Measurements from ENCODE around the gene RAB4A.

The RAB4A gene

DNA sequence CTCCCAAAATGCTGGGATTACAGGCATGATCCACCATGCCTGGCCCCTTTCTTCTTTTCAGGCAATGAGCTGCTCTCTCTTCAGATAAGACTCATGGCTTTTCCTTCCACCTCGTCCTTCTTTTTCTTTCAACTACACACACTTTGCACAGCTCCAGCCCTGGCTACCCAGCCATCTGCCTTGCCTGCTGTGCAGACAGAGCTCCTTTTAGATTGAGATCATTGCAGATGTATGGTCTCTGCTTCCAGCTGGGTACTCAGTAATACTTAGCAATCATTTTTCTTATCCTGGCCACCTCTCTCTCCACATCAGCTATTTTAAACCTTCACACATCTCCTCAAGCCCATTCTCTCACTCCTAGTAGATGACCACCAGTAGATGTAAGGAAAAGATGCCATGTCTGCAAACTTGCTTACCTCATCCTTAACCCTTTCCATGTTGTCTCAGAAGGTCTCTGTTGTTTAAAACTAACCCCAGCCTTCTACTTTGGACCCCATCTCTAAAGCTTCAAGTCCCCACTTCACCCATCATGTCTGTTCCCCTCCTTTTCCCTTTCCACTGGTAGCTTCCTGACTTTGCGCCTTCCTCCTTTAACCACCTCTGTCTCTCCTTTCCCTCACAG, 7.3 kb downstream of the RAB4A start:
- no peak for TF ChIP-seq FOXM1 (IDR thresholded peaks at IDR 0.05; ENCODE audit: borderline replicate concordance, low read depth)

DNA sequence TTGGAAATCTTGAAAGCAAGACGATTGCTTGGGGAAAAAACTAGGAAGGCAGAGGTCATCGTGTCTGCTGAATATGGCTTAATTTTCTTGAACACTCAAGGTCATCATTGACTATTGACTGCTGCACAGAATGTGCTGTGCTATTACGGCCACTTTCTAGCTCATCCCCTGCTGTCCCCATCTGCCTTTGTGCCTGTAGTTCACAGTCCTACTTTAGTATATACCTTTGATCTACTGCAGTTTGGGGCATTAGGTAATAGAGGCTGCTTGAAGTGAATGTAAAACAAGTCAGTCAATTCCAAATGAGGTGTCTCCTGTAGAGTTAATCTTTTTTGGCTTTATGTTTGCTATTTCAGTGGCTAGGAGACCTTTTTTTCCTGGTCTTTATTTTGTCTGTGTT, 8.3 kb downstream of the RAB4A start:
- TF ChIP-seq TAF1 (IDR thresholded peaks at IDR 0.05; ENCODE audit: low read depth) (no peak), RAD21 (IDR thresholded peaks at IDR 0.05; ENCODE audit: low read depth) (no peak), TCF12 (IDR thresholded peaks at IDR 0.05; ENCODE audit: low read depth) (no peak), EP300 (IDR thresholded peaks at IDR 0.05; ENCODE audit: borderline replicate concordance) (no peak), MAX (IDR thresholded peaks at IDR 0.05) (no peak), EGR1 (IDR thresholded peaks at IDR 0.05) (no peak), FOXM1 (IDR thresholded peaks at IDR 0.05; ENCODE audit: borderline replicate concordance, low read depth) (no peak), USF1 (IDR thresholded peaks at IDR 0.05) (no peak), TEAD4 (IDR thresholded peaks at IDR 0.05) (no peak), CEBPB (IDR thresholded peaks at IDR 0.05) (no peak)
- TF ChIP-seq, protein P1, sequence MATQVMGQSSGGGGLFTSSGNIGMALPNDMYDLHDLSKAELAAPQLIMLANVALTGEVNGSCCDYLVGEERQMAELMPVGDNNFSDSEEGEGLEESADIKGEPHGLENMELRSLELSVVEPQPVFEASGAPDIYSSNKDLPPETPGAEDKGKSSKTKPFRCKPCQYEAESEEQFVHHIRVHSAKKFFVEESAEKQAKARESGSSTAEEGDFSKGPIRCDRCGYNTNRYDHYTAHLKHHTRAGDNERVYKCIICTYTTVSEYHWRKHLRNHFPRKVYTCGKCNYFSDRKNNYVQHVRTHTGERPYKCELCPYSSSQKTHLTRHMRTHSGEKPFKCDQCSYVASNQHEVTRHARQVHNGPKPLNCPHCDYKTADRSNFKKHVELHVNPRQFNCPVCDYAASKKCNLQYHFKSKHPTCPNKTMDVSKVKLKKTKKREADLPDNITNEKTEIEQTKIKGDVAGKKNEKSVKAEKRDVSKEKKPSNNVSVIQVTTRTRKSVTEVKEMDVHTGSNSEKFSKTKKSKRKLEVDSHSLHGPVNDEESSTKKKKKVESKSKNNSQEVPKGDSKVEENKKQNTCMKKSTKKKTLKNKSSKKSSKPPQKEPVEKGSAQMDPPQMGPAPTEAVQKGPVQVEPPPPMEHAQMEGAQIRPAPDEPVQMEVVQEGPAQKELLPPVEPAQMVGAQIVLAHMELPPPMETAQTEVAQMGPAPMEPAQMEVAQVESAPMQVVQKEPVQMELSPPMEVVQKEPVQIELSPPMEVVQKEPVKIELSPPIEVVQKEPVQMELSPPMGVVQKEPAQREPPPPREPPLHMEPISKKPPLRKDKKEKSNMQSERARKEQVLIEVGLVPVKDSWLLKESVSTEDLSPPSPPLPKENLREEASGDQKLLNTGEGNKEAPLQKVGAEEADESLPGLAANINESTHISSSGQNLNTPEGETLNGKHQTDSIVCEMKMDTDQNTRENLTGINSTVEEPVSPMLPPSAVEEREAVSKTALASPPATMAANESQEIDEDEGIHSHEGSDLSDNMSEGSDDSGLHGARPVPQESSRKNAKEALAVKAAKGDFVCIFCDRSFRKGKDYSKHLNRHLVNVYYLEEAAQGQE (IDR thresholded peaks at IDR 0.05; ENCODE audit: low read depth), result no peak

- TF ChIP-seq YY1 (IDR thresholded peaks at IDR 0.05; ENCODE audit: low read depth) (no peak), TCF12 (IDR thresholded peaks at IDR 0.05; ENCODE audit: low read depth) (no peak), MAX (IDR thresholded peaks at IDR 0.05) (no peak), EP300 (IDR thresholded peaks at IDR 0.05; ENCODE audit: borderline replicate concordance) (no peak), ZBTB7A (IDR thresholded peaks at IDR 0.05; ENCODE audit: low read depth) (no peak), TAF1 (IDR thresholded peaks at IDR 0.05; ENCODE audit: low read depth) (no peak), TEAD4 (IDR thresholded peaks at IDR 0.05) (no peak), FOXM1 (IDR thresholded peaks at IDR 0.05; ENCODE audit: borderline replicate concordance, low read depth) (no peak), USF1 (IDR thresholded peaks at IDR 0.05) (no peak), CREB1 (IDR thresholded peaks at IDR 0.05; ENCODE audit: low read depth) (no peak), NFIC (IDR thresholded peaks at IDR 0.05) (no peak)
- TF ChIP-seq, protein P1 (IDR thresholded peaks at IDR 0.05; ENCODE audit: low read depth), result no peak
These were observed 9.3 kb downstream of the RAB4A start for GRCh38 chr1:229280037-229280828.

- no peak for TF ChIP-seq CREB1 (IDR thresholded peaks at IDR 0.05; ENCODE audit: low read depth)
- no peak for TF ChIP-seq CEBPB (IDR thresholded peaks at IDR 0.05)
- TF ChIP-seq ZBTB7A (IDR thresholded peaks at IDR 0.05; ENCODE audit: low read depth), result no peak
- no peak for TF ChIP-seq TEAD4 (IDR thresholded peaks at IDR 0.05)
These were observed 10.0 kb downstream of the RAB4A start for GRCh38 chr1:229280921-229281320.

DNA sequence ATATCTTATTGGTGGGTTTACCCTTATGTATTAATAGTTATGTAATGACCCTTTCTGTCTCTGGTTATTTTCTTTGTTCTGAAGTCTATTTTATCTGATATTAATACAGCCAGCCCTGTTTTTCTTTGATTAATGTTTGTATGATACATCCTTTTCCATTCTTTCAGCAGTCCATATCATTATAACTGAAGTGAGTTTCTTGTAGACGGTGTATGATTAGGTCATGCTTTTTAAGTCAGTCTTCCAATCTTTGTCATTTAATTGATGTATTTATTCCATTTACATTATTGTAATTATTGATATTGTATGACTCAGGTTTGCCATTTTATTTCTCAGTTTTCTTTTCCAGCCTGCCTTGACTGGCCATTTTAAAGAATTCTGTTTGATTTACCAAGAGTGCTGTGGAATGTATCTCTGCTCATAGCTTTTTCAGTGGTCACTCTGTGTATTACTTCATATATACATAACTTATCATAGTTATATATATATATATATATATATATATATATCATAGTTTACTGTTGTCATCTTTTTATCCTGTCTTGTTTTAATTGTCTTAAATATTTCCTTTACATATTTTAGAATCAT, 10.5 kb downstream of the RAB4A start:
- no peak for TF ChIP-seq TEAD4 (IDR thresholded peaks at IDR 0.05)
- no peak for TF ChIP-seq RAD21 (IDR thresholded peaks at IDR 0.05; ENCODE audit: low read depth)
- TF ChIP-seq NFIC (IDR thresholded peaks at IDR 0.05), result no peak
- no peak for TF ChIP-seq EP300 (IDR thresholded peaks at IDR 0.05; ENCODE audit: borderline replicate concordance)
- TF ChIP-seq, protein P1 (IDR thresholded peaks at IDR 0.05; ENCODE audit: low read depth), result no peak
- TF ChIP-seq CREB1 (IDR thresholded peaks at IDR 0.05; ENCODE audit: low read depth), result no peak
- no peak for TF ChIP-seq YY1 (IDR thresholded peaks at IDR 0.05; ENCODE audit: low read depth)
- no peak for TF ChIP-seq TCF12 (IDR thresholded peaks at IDR 0.05; ENCODE audit: low read depth)
- TF ChIP-seq CEBPB (IDR thresholded peaks at IDR 0.05), result no peak
- no peak for TF ChIP-seq ZBTB7A (IDR thresholded peaks at IDR 0.05; ENCODE audit: low read depth)
- no peak for TF ChIP-seq FOXM1 (IDR thresholded peaks at IDR 0.05; ENCODE audit: borderline replicate concordance, low read depth)
- no peak for TF ChIP-seq MAX (IDR thresholded peaks at IDR 0.05)
- no peak for TF ChIP-seq USF1 (IDR thresholded peaks at IDR 0.05)
- TF ChIP-seq EGR1 (IDR thresholded peaks at IDR 0.05), result no peak
- no peak for TF ChIP-seq TAF1 (IDR thresholded peaks at IDR 0.05; ENCODE audit: low read depth)
